Calu3 (cell line): Measurements from ENCODE around the gene CHMP4A. TPM values are rescaled to one million over a fixed set of nuclear protein-coding genes. Genes with fewer than 3 reads are reported as not detected.

Experiments used
- total RNA-seq: library from RNA; stranded (reverse); gene quantifications from 2 replicates; pipeline ENCODE4 v1.2.3, GENCODE V29; 2022

Gene CHMP4A
- total RNA-seq, 1 experiment from 2014 or later = 53.2 TPM

Other genes starting within 250 kb of the CHMP4A start
- gene DHRS4L2, start 224.6 kb downstream of the CHMP4A start, total RNA-seq = 10.5 and 12.0 TPM in 2 replicates
- 0.33 and 0.42 TPM in 2 replicates for gene CARMIL3, start 161.5 kb downstream of the CHMP4A start, total RNA-seq
- gene CPNE6, start 141.9 kb downstream of the CHMP4A start, total RNA-seq = not detected in 2 replicates
- gene PCK2, start 119.2 kb downstream of the CHMP4A start, total RNA-seq = 38.0 and 43.6 TPM in 2 replicates
- 58.2 and 63.4 TPM in 2 replicates for gene DCAF11, start 98.7 kb downstream of the CHMP4A start, total RNA-seq
- 1.8 and 2.3 TPM in 2 replicates for gene NRL, start 98.5 kb downstream of the CHMP4A start, total RNA-seq
- gene FITM1, start 82.8 kb downstream of the CHMP4A start, total RNA-seq = 0.47 and 0.98 TPM in 2 replicates
- 259 and 289 TPM in 2 replicates for gene PSME1, start 77.3 kb downstream of the CHMP4A start, total RNA-seq
- 38.0 and 39.2 TPM in 2 replicates for gene EMC9, start 71.9 kb downstream of the CHMP4A start, total RNA-seq
- 288 and 359 TPM in 2 replicates for gene PSME2, start 66.9 kb downstream of the CHMP4A start, total RNA-seq
- 95.9 and 103 TPM in 2 replicates for gene RNF31, start 66.0 kb downstream of the CHMP4A start, total RNA-seq
- gene IRF9, start 52.2 kb downstream of the CHMP4A start, total RNA-seq = 124 and 184 TPM in 2 replicates
- gene REC8, start 41.4 kb downstream of the CHMP4A start, total RNA-seq = 37.5 and 42.7 TPM in 2 replicates
- 82.6 and 86.4 TPM in 2 replicates for gene IPO4, start 24.7 kb downstream of the CHMP4A start, total RNA-seq
- 68.0 and 70.9 TPM in 2 replicates for gene TM9SF1, start 18.0 kb downstream of the CHMP4A start, total RNA-seq
- gene TSSK4, start 7.8 kb downstream of the CHMP4A start, total RNA-seq = 0.47 TPM in 1 of 2 replicates, not detected in the other
- 7.4 and 8.9 TPM in 2 replicates for gene MDP1, start 2.6 kb upstream of the CHMP4A start, total RNA-seq
- 192 and 198 TPM in 2 replicates for gene NEDD8, start 18.9 kb upstream of the CHMP4A start, total RNA-seq
- gene GMPR2, start 19.4 kb upstream of the CHMP4A start, total RNA-seq = 61.3 and 63.4 TPM in 2 replicates
- 38.3 and 40.4 TPM in 2 replicates for gene TINF2, start 29.1 kb upstream of the CHMP4A start, total RNA-seq
- gene TGM1, start 49.7 kb upstream of the CHMP4A start, total RNA-seq = 4.5 and 7.5 TPM in 2 replicates
- 35.3 and 42.2 TPM in 2 replicates for gene RABGGTA, start 58.1 kb upstream of the CHMP4A start, total RNA-seq
- 18.6 and 19.7 TPM in 2 replicates for gene DHRS1, start 86.3 kb upstream of the CHMP4A start, total RNA-seq
- 35.9 and 40.2 TPM in 2 replicates for gene NOP9, start 86.4 kb upstream of the CHMP4A start, total RNA-seq
- 0.17 TPM in 1 of 2 replicates, not detected in the other for gene CIDEB, start 94.5 kb upstream of the CHMP4A start, total RNA-seq
- gene LTB4R2, start 96.7 kb upstream of the CHMP4A start, total RNA-seq = 19.3 and 25.8 TPM in 2 replicates
- gene LTB4R, start 98.0 kb upstream of the CHMP4A start, total RNA-seq = 13.4 and 18.7 TPM in 2 replicates
- 3.0 and 3.4 TPM in 2 replicates for gene ADCY4, start 121.6 kb upstream of the CHMP4A start, total RNA-seq
- gene RIPK3, start 126.5 kb upstream of the CHMP4A start, total RNA-seq = 11.0 and 12.6 TPM in 2 replicates
- gene NFATC4, start 154.7 kb upstream of the CHMP4A start, total RNA-seq = 10.7 and 12.8 TPM in 2 replicates
- gene NYNRIN, start 185.5 kb upstream of the CHMP4A start, total RNA-seq = 7.5 and 8.4 TPM in 2 replicates
- gene CBLN3, start 216.2 kb upstream of the CHMP4A start, total RNA-seq = 0.99 and 1.7 TPM in 2 replicates
- gene KHNYN, start 216.5 kb upstream of the CHMP4A start, total RNA-seq = 47.6 and 54.6 TPM in 2 replicates
- gene SDR39U1, start 229.3 kb upstream of the CHMP4A start, total RNA-seq = 43.7 and 59.0 TPM in 2 replicates